ENCODE results near the gene RYR2. TPM values are rescaled to one million over a fixed set of nuclear protein-coding genes. Genes with fewer than 3 reads are reported as not detected.

Gene RYR2
- total and polyA plus RNA-seq, 2 of the 8 experiments (the other 6 are each of a cell fraction or from before 2014, with no cell fraction given) = 1.3 to 4.4 TPM

DNA sequence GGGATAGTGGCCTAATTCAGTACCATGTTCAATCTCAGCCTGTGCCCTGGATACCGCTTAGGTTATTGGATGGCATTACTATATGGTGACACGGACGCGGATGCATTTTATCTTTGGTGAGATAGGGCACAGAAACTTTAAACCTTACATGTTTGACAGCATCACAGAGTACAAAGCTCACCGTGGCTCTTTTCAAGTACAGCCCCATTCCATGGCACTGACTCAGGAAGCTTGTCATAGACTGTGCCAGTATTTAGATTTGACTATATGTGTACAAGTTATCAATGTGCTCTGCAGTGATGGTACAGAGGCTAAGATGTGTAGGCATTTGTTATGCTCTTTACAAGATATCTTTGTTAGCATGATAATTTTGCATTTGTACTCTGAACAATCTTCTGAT is 169.0 kb downstream of the RYR2 start:
- Histone ChIP-seq H4K5ac (ENCODE audit: insufficient read length, low read depth, low read length) (no peak overlapping the region), H3K9me3 (ENCODE audit: insufficient read depth in 2 of 2, low read depth in 1 of 2, low read length in 1 of 2) (no peaks in the 10 kb centered on the region), H2BK5ac (ENCODE audit: low read depth, low read length) (no peak overlapping the region), H3K4ac (replicated peaks; ENCODE audit: insufficient read length, low read depth, low read length) (no peak overlapping the region), H3K4me1 (replicated peaks in 1 of 4; ENCODE audit: control insufficient read depth in 3 of 4, insufficient read depth in 4 of 4, low read length in 3 of 4) (no peaks in the 10 kb centered on the region), H3K36me3 (ENCODE audit: control insufficient read depth in 2 of 4, insufficient read depth in 4 of 4, low read length in 3 of 4) (no peaks in the 10 kb centered on the region), H4K20me1 (replicated peaks in 1 of 2; ENCODE audit: control insufficient read depth in 1 of 2, insufficient read depth in 2 of 2, low read length in 2 of 2) (no peaks in the 10 kb centered on the region), H3K23me2 (ENCODE audit: low read depth, low read length) (no peaks in the 10 kb centered on the region), H2AK5ac (ENCODE audit: low read depth, low read length) (no peak overlapping the region), H2BK20ac (ENCODE audit: low read length) (no peak overlapping the region), H3K27ac (ENCODE audit: low read depth, low read length) (no peak overlapping the region), H4K8ac (ENCODE audit: extremely low read depth, insufficient read depth, low read length) (no peak overlapping the region), H3K14ac (ENCODE audit: insufficient read length) (no peak overlapping the region), H3K79me2 (ENCODE audit: control insufficient read depth in 1 of 2, insufficient read depth in 2 of 2, low read length in 2 of 2) (no peaks in the 10 kb centered on the region), H2BK120ac (replicated peaks; ENCODE audit: low read depth, low read length) (no peak overlapping the region), H3K18ac (ENCODE audit: extremely low read depth, low read length) (no peak overlapping the region), H2AFZ (ENCODE audit: low read length) (no peak overlapping the region), H2BK12ac (ENCODE audit: low read depth, low read length) (no peak overlapping the region), H3K4me3 (ENCODE audit: extremely low read depth in 1 of 4, insufficient read depth in 2 of 4, low read depth in 3 of 4, low read length in 4 of 4) (no peak overlapping the region), H3K79me1 (ENCODE audit: low read depth, low read length) (no peaks in the 10 kb centered on the region), H3K56ac (replicated peaks; ENCODE audit: insufficient read length, low read depth, low read length) (no peak overlapping the region), H3K9ac (replicated peaks in 1 of 4; ENCODE audit: extremely low read depth in 1 of 4, low read depth in 3 of 4, low read length in 3 of 4) (no peak overlapping the region), H3K27me3 (replicated peaks in 1 of 4; ENCODE audit: control insufficient read depth in 3 of 4, extremely low read depth in 1 of 4, insufficient read depth in 3 of 4, low read length in 3 of 4) (no peaks in the 10 kb centered on the region), H3K23ac (ENCODE audit: insufficient read length) (no peak overlapping the region), H4K91ac (replicated peaks; ENCODE audit: insufficient read length, low read length) (no peak overlapping the region), H3K4me2 (ENCODE audit: insufficient read depth in 1 of 2, low read depth in 2 of 2, low read length in 2 of 2) (no peak overlapping the region), H2BK15ac (ENCODE audit: low read length) (no peak overlapping the region)
- WGBS, 2 experiments (ENCODE audit: extremely low coverage in 1 of 2, insufficient coverage in 1 of 2, insufficient read length in 1 of 2, insufficient replicate concordance in 2 of 2, low coverage in 1 of 2, low lambda C conversion rate in 2 of 2, missing lambda C conversion rate in 1 of 2) = 86% methylated on average over 5 of the region's 5 CpGs; no CpG with 5 or more reads in 1 of the 2 experiments
- CTCF ChIA-PET (ENCODE audit: partially characterized antibody) = no interaction called here
- FAIRE-seq (no peak), DNase-seq (ENCODE audit: low read depth in 1 of 2, low spot score in 2 of 2) (no peak)
- POLR2A ChIA-PET (ENCODE audit: partially characterized antibody) = no interaction called here
- no peak for TF ChIP-seq POLR2A (IDR thresholded peaks at IDR 0.05; ENCODE audit: control extremely low read depth in 1 of 2, low read depth in 2 of 2, low read length in 2 of 2)
- TF ChIP-seq KDM5A (IDR thresholded peaks at IDR 0.05; ENCODE audit: low read length) = no peak
- TF ChIP-seq HDAC6 (IDR thresholded peaks at IDR 0.05; ENCODE audit: low read depth, low read length) = no peak
- TF ChIP-seq, protein P1, sequence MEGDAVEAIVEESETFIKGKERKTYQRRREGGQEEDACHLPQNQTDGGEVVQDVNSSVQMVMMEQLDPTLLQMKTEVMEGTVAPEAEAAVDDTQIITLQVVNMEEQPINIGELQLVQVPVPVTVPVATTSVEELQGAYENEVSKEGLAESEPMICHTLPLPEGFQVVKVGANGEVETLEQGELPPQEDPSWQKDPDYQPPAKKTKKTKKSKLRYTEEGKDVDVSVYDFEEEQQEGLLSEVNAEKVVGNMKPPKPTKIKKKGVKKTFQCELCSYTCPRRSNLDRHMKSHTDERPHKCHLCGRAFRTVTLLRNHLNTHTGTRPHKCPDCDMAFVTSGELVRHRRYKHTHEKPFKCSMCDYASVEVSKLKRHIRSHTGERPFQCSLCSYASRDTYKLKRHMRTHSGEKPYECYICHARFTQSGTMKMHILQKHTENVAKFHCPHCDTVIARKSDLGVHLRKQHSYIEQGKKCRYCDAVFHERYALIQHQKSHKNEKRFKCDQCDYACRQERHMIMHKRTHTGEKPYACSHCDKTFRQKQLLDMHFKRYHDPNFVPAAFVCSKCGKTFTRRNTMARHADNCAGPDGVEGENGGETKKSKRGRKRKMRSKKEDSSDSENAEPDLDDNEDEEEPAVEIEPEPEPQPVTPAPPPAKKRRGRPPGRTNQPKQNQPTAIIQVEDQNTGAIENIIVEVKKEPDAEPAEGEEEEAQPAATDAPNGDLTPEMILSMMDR (IDR thresholded peaks at IDR 0.05; ENCODE audit: control extremely low read depth in 1 of 3, insufficient read depth in 1 of 3, low read depth in 1 of 3, low read length in 3 of 3) = no peak
- no peak for TF ChIP-seq CBX5 (IDR thresholded peaks at IDR 0.05; ENCODE audit: low read depth, low read length)
- no peak for TF ChIP-seq RBBP5 (IDR thresholded peaks at IDR 0.05; ENCODE audit: borderline replicate concordance, low read depth, low read length)
- no peak for TF ChIP-seq RAD21 (IDR thresholded peaks at IDR 0.05 in 1 of 2, conservative IDR thresholded peaks at IDR 0.05 in 1 of 2; ENCODE audit: low read depth in 2 of 2, low read length in 2 of 2)
- TF ChIP-seq USF2 (IDR thresholded peaks at IDR 0.05; ENCODE audit: low read length) = no peak
- no peak for TF ChIP-seq BACH1 (IDR thresholded peaks at IDR 0.05; ENCODE audit: low read length)
- no peak for TF ChIP-seq PHF8 (conservative IDR thresholded peaks at IDR 0.05; ENCODE audit: low read depth, low read length)
- no peak for TF ChIP-seq RXRA (IDR thresholded peaks at IDR 0.05; ENCODE audit: insufficient read depth, low read depth, low read length)
